K562 (cell line): ENCODE results near the gene ARHGAP24. TPM values are rescaled to one million over a fixed set of nuclear protein-coding genes. Genes with fewer than 3 reads are reported as not detected.

Experiments
- ATAC-seq: fragments of 200-7000 bp; cut with Tn5 transposase; 3 replicates; pipeline ENCODE4 v1.9.1; 2020; ENCODE audit warnings: moderate library complexity
- BruUV-seq: library from RNA; stranded (reverse); fragments of 400-500 nt; replicated peaks from 2 replicates; lab custom pipeline; 2021; lab: Mats Ljungman, UMichigan
- CTCF ChIA-PET: fragments of 300-600 bp; formaldehyde crosslinking; extraction: SDS; loops from one replicate; lab custom pipeline; 2021; ENCODE audit warnings: low intra/inter-chr PET ratio; lab: Yijun Ruan, JAX
- POLR2A ChIA-PET: fragments of 300-600, 350-650 bp; sonication (Branson Sonifier 250); formaldehyde crosslinking; extraction: SDS; loops from one replicate; lab custom pipeline; 2021; ENCODE audit warnings: antibody characterized with exemption, inconsistent platforms; lab: Yijun Ruan, JAX
- DNase-seq, 4 experiments: peaks; one replicate each; pipeline versions ENCODE4 v3.0.0 to v3.0.0-alpha.2; 2011 to 2018; ENCODE audit warnings: low spot score in 3 of 4, mixed read lengths in 3 of 4; ENCODE audit errors: extremely low read depth in 1 of 4
- FAIRE-seq: peaks from 2 replicates; lab custom pipeline; 2011; peaks lifted over from hg19 to GRCh38; lab: Jason Lieb, UNC
- H2AFZ ChIP-seq: 2 replicates; pipeline ENCODE4 v1.6.0; 2011; ENCODE audit warnings: low read depth, low read length, control low read depth, inconsistent platforms
- H3K27ac ChIP-seq: fragments of 200-600 bp; 3 replicates; pipeline ENCODE4 v1.8.0; 2011; ENCODE audit warnings: low read depth, mild to moderate bottlenecking, control low read depth, inconsistent platforms, low read length, moderate library complexity, mixed read lengths; ENCODE audit errors: extremely low read depth
- H3K27me3 ChIP-seq, 2 experiments: fragments of 300-600 bp in 1 of 2; 2 replicates in 1 of 2; 3 replicates in 1 of 2; pipeline versions ENCODE4 v1.6.0 to v1.8.0; 2011; ENCODE audit warnings: inconsistent platforms in 2 of 2, low read length in 2 of 2, mild to moderate bottlenecking in 1 of 2, mixed read lengths in 1 of 2, moderate library complexity in 1 of 2; ENCODE audit not compliant: control insufficient read depth in 2 of 2, insufficient read depth in 2 of 2
- H3K36me3 ChIP-seq: fragments of 300-600 bp; 3 replicates; pipeline ENCODE4 v1.8.0; 2011; ENCODE audit warnings: mild to moderate bottlenecking, low read length, inconsistent platforms; ENCODE audit not compliant: control insufficient read depth, insufficient read depth
- H3K4me1 ChIP-seq, 2 experiments: fragments of 200-600 bp in 1 of 2; replicated peaks in 1 of 2; 2 replicates in 1 of 2; 3 replicates in 1 of 2; pipeline versions ENCODE4 v1.5.1 to v1.8.0; 2011; ENCODE audit warnings: inconsistent platforms in 2 of 2, low read length in 2 of 2, mild to moderate bottlenecking in 1 of 2, mixed read lengths in 1 of 2, moderate library complexity in 1 of 2; ENCODE audit not compliant: control insufficient read depth in 2 of 2, insufficient read depth in 2 of 2
- H3K4me2 ChIP-seq: 2 replicates; pipeline ENCODE4 v1.6.1; 2011; ENCODE audit warnings: low read length, control low read depth, inconsistent platforms, mixed read lengths; ENCODE audit not compliant: insufficient read depth
- H3K4me3 ChIP-seq: fragments of 200-600 bp; sonication (generic), shearing (Covaris generic); 2 replicates; pipeline ENCODE4 v1.5.1; 2016; ENCODE audit warnings: control low read depth, inconsistent platforms
- H3K79me2 ChIP-seq: fragments of 200-600 bp; 3 replicates; pipeline ENCODE4 v1.8.0; 2011; ENCODE audit warnings: low read length, inconsistent platforms; ENCODE audit not compliant: control insufficient read depth, insufficient read depth
- H3K9ac ChIP-seq, 2 experiments: 2 replicates each; pipeline versions ENCODE4 v1.6.0 to v1.6.1; 2011; ENCODE audit warnings: low read depth in 2 of 2, low read length in 2 of 2, control low read depth in 1 of 2, inconsistent platforms in 1 of 2, mild to moderate bottlenecking in 1 of 2, mixed read lengths in 1 of 2; ENCODE audit not compliant: insufficient read depth in 1 of 2
- H3K9me1 ChIP-seq: one replicate; pipeline ENCODE4 v1.6.0; 2011; ENCODE audit warnings: inconsistent platforms, mild to moderate bottlenecking, low read length, moderate library complexity; ENCODE audit not compliant: control insufficient read depth, insufficient read depth
- H3K9me3 ChIP-seq: replicated peaks from 2 replicates; pipeline ENCODE4 v1.5.1; 2011; ENCODE audit warnings: low read depth, low read length, inconsistent platforms; ENCODE audit not compliant: control insufficient read depth, insufficient read depth
- H4K20me1 ChIP-seq: replicated peaks from 2 replicates; pipeline ENCODE4 v1.6.1; 2011; ENCODE audit warnings: low read length, inconsistent platforms, mixed read lengths; ENCODE audit not compliant: control insufficient read depth, insufficient read depth
- CBX8 ChIP-seq: fragments of 200-600 bp; sonication (generic); IDR thresholded peaks from 2 replicates; pipeline ENCODE4 v1.6.1; 2012; ENCODE audit warnings: borderline replicate concordance, mixed run types, low read depth, mild to moderate bottlenecking, moderate library complexity, mixed read lengths, low read length, control low read depth, inconsistent platforms; ENCODE audit not compliant: poor library complexity, severe bottlenecking; ENCODE audit errors: extremely low read depth
- ILF3 ChIP-seq: fragments of 450-650 bp; IDR thresholded peaks from 2 replicates; pipeline ENCODE4 v1.6.1; 2018; ENCODE audit warnings: antibody characterized with exemption, mild to moderate bottlenecking, moderate library complexity, borderline replicate concordance
- KLF13 ChIP-seq: fragments of 450-650 bp; IDR thresholded peaks from 2 replicates; pipeline ENCODE4 v1.6.1; 2016; ENCODE audit warnings: missing genetic modification characterization, low read depth, mild to moderate bottlenecking, missing compliant biosample characterization, moderate library complexity, borderline replicate concordance
- TSC22D4 ChIP-seq: fragments of 450-650 bp; IDR thresholded peaks from 2 replicates; pipeline ENCODE4 v1.6.1; 2016; ENCODE audit warnings: missing genetic modification characterization, missing biosample characterization, control low read depth
- ZNF121 ChIP-seq: sonication (generic); formaldehyde crosslinking; conservative IDR thresholded peaks from 2 replicates; pipeline ENCODE4 v1.8.0; 2022; ENCODE audit warnings: missing genetic modification reagents
- WGBS: fragments of 100-300 bp; shearing (Covaris generic); methylation state at CpG from one replicate; pipeline ENCODE4 v1.1.6; 2016; ENCODE audit warnings: low coverage, mixed read lengths; ENCODE audit not compliant: insufficient coverage; ENCODE audit errors: missing lambda C conversion rate; 5-methylcytosine and 5-hydroxymethylcytosine counted together
- in situ Hi-C: fragments of 300-500 bp; cut with MboI; formaldehyde crosslinking; loops from 4 replicates; pipeline ENCODE4 v1.15.0; 2018; ENCODE audit warnings: inconsistent platforms, mixed read lengths
- intact Hi-C: fragments of 100-400 bp; cut with micrococcal nuclease; formaldehyde crosslinking; loops from 2 replicates; pipeline ENCODE4 v1.14.2; 2022
- polyA plus RNA-seq, 8 experiments: library from polyadenylated mRNA; depleted of rRNA in 4 of 8; stranded (reverse) in 5 of 8; unstranded in 3 of 8; fragments of >200 nt; fragmentation: Nextera tagmentation in 2 of 8; fragmentation: Illumina TruSeq in 1 of 8; extraction: Ambion mirVana in 2 of 8; extraction: Trizol in 1 of 8; gene quantifications; 2 replicates each; pipeline versions ENCODE4 v1.2.1 to v1.2.3, GENCODE V29; 2011 to 2014; ENCODE audit warnings: inconsistent platforms in 1 of 8, missing spikeins in 1 of 8
- total RNA-seq, 7 experiments: library from RNA; depleted of rRNA in 6 of 7; stranded (reverse); fragments of >200 nt in 6 of 7; fragmentation: Illumina TruSeq in 2 of 7; extraction: Trizol in 2 of 7; gene quantifications; 2 replicates each; pipeline versions ENCODE4 v1.2.1 to v1.2.3, GENCODE V29; 2011 to 2021; ENCODE audit warnings: low replicate concordance in 1 of 7
- TF ChIP-seq, protein P1 (sequence below), 2 experiments: fragments of 450-650 bp; formaldehyde crosslinking in 1 of 2; IDR thresholded peaks; 2 replicates each; pipeline versions ENCODE4 v1.4.0 to v1.6.1; 2014 to 2020; ENCODE audit warnings: mild to moderate bottlenecking in 2 of 2, borderline replicate concordance in 1 of 2, low read depth in 1 of 2
- TF ChIP-seq, protein P2 (sequence below): fragments of 450-650 bp; formaldehyde crosslinking; IDR thresholded peaks from 2 replicates; pipeline ENCODE4 v1.4.0; 2020; ENCODE audit warnings: mild to moderate bottlenecking, moderate library complexity
- TF ChIP-seq, protein P3 (sequence below): fragments of 250-450 bp; sonication (Bioruptor Pico); IDR thresholded peaks from 2 replicates; pipeline ENCODE4 v1.4.0; 2020

The ARHGAP24 gene
- total and polyA plus RNA-seq, 9 of the 15 experiments (the other 6 are each of a cell fraction or from before 2014, with no cell fraction given), result 8.0 to 22.6 (median 14.0) TPM

DNA sequence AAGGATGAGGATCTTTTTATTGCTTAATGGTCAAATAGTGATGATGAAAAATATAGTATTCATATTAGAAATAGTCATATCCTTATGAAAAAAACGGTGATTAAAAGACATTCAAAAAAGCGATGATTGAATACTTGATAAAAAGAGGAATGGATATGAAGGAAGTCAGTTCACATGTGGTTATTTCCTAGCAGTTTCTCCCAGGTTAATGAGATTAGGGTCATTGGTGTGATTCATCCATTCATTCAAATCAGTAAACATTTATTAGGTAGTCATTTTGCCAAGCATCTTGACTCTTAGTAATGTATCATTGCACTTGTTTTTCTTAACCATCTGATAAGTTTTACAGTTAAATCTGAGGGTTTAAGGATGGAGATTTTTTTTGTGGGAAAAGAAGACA, 294.1 kb downstream of the ARHGAP24 start:
- no peaks in the 10 kb centered on the region for H3K9me3 ChIP-seq
- no peak for FAIRE-seq
- POLR2A ChIA-PET, result no interaction called here
- no peak overlapping the region for H3K27ac ChIP-seq
- no peaks in the 10 kb centered on the region for H3K9me1 ChIP-seq
- H3K4me1 ChIP-seq, result no peaks in the 10 kb centered on the region
- CTCF ChIA-PET, result no interaction called here
- no TSS peak for BruUV-seq
- WGBS, result 59% methylated on average over 2 of the region's 2 CpGs
- no peaks in the 10 kb centered on the region for H3K27me3 ChIP-seq
- H4K20me1 ChIP-seq, result no peaks in the 10 kb centered on the region
- no peaks in the 10 kb centered on the region for H3K79me2 ChIP-seq
- no peak overlapping the region for H3K4me3 ChIP-seq
- no peak overlapping the region for H2AFZ ChIP-seq
- no peaks in the 10 kb centered on the region for H3K36me3 ChIP-seq
- no peak for ATAC-seq
- H3K9ac ChIP-seq, result no peak overlapping the region
- no peak overlapping the region for H3K4me2 ChIP-seq
- intact Hi-C loops (no loop called here), in situ Hi-C loops (loop anchor here (25.0 kb wide), 1 partner anchor 607 kb away; no protein-coding TSS in a partner anchor)
- no peak for DNase-seq
- TF ChIP-seq ILF3, result no peak
- TF ChIP-seq, protein P1, sequence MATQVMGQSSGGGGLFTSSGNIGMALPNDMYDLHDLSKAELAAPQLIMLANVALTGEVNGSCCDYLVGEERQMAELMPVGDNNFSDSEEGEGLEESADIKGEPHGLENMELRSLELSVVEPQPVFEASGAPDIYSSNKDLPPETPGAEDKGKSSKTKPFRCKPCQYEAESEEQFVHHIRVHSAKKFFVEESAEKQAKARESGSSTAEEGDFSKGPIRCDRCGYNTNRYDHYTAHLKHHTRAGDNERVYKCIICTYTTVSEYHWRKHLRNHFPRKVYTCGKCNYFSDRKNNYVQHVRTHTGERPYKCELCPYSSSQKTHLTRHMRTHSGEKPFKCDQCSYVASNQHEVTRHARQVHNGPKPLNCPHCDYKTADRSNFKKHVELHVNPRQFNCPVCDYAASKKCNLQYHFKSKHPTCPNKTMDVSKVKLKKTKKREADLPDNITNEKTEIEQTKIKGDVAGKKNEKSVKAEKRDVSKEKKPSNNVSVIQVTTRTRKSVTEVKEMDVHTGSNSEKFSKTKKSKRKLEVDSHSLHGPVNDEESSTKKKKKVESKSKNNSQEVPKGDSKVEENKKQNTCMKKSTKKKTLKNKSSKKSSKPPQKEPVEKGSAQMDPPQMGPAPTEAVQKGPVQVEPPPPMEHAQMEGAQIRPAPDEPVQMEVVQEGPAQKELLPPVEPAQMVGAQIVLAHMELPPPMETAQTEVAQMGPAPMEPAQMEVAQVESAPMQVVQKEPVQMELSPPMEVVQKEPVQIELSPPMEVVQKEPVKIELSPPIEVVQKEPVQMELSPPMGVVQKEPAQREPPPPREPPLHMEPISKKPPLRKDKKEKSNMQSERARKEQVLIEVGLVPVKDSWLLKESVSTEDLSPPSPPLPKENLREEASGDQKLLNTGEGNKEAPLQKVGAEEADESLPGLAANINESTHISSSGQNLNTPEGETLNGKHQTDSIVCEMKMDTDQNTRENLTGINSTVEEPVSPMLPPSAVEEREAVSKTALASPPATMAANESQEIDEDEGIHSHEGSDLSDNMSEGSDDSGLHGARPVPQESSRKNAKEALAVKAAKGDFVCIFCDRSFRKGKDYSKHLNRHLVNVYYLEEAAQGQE (IDR thresholded peaks at IDR 0.05; ENCODE audit: borderline replicate concordance), result no peak
- TF ChIP-seq, protein P1 (CRISPR knock-in tag; IDR thresholded peaks at IDR 0.05; ENCODE audit: low read depth), result no peak
- TF ChIP-seq, protein P2, sequence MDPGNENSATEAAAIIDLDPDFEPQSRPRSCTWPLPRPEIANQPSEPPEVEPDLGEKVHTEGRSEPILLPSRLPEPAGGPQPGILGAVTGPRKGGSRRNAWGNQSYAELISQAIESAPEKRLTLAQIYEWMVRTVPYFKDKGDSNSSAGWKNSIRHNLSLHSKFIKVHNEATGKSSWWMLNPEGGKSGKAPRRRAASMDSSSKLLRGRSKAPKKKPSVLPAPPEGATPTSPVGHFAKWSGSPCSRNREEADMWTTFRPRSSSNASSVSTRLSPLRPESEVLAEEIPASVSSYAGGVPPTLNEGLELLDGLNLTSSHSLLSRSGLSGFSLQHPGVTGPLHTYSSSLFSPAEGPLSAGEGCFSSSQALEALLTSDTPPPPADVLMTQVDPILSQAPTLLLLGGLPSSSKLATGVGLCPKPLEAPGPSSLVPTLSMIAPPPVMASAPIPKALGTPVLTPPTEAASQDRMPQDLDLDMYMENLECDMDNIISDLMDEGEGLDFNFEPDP (CRISPR knock-in tag), result no peak
- TF ChIP-seq, protein P3, sequence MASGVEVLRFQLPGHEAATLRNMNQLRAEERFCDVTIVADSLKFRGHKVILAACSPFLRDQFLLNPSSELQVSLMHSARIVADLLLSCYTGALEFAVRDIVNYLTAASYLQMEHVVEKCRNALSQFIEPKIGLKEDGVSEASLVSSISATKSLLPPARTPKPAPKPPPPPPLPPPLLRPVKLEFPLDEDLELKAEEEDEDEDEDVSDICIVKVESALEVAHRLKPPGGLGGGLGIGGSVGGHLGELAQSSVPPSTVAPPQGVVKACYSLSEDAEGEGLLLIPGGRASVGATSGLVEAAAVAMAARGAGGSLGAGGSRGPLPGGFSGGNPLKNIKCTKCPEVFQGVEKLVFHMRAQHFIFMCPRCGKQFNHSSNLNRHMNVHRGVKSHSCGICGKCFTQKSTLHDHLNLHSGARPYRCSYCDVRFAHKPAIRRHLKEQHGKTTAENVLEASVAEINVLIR, result no peak
- TF ChIP-seq CBX8, result no peak
- no peak for TF ChIP-seq KLF13 (tag)
- TF ChIP-seq TSC22D4 (tag), result no peak
- no peak for TF ChIP-seq ZNF121
